H1 (cell line): ENCODE data around the gene PLCB4. TPM values are rescaled to one million over a fixed set of nuclear protein-coding genes. Genes with fewer than 3 reads are reported as not detected.

Source experiments
- CTCF ChIA-PET: fragments of 300-600 bp; sonication (Branson Sonifier 250); formaldehyde crosslinking; loops from one replicate; lab custom pipeline; 2021; ENCODE audit not compliant: partially characterized antibody; lab: Charles Lee
- POLR2A ChIA-PET: fragments of 300-600 bp; sonication (Branson Sonifier 250); formaldehyde crosslinking; loops from one replicate; lab custom pipeline; 2021; ENCODE audit warnings: inconsistent platforms; ENCODE audit not compliant: partially characterized antibody; lab: Charles Lee
- DNase-seq, 2 experiments: peaks; one replicate each; pipeline versions ENCODE4 v3.0.0 to v3.0.0-alpha.2; 2010 to 2022; ENCODE audit warnings: low spot score in 2 of 2, low read depth in 1 of 2, mixed read lengths in 1 of 2
- FAIRE-seq: peaks from 2 replicates; lab custom pipeline; 2011; peaks lifted over from hg19 to GRCh38; lab: Jason Lieb, UNC
- H2AFZ ChIP-seq: 2 replicates; pipeline ENCODE4 v1.8.1; 2012; ENCODE audit warnings: low read length, inconsistent platforms
- H2AK5ac ChIP-seq: 2 replicates; pipeline ENCODE4 v1.6.1; 2013; ENCODE audit warnings: low read depth, low read length
- H2BK120ac ChIP-seq: replicated peaks from 2 replicates; pipeline ENCODE3; 2013; ENCODE audit warnings: low read depth, low read length, inconsistent platforms
- H2BK12ac ChIP-seq: 2 replicates; pipeline ENCODE4 v1.6.1; 2013; ENCODE audit warnings: low read depth, low read length
- H2BK15ac ChIP-seq: 2 replicates; pipeline ENCODE4 v1.6.1; 2013; ENCODE audit warnings: low read length
- H2BK20ac ChIP-seq: 2 replicates; pipeline ENCODE4 v1.6.1; 2013; ENCODE audit warnings: low read length
- H2BK5ac ChIP-seq: 2 replicates; pipeline ENCODE4 v1.6.1; 2013; ENCODE audit warnings: low read depth, low read length
- H3K14ac ChIP-seq: 2 replicates; pipeline ENCODE4 v1.6.1; 2013; ENCODE audit warnings: inconsistent platforms; ENCODE audit not compliant: insufficient read length
- H3K18ac ChIP-seq: 2 replicates; pipeline ENCODE4 v1.6.1; 2013; ENCODE audit warnings: low read length; ENCODE audit errors: extremely low read depth
- H3K23ac ChIP-seq: 2 replicates; pipeline ENCODE4 v1.6.1; 2013; ENCODE audit warnings: inconsistent platforms; ENCODE audit not compliant: insufficient read length
- H3K23me2 ChIP-seq: 2 replicates; pipeline ENCODE4 v1.6.1; 2013; ENCODE audit warnings: low read depth, low read length
- H3K27ac ChIP-seq: 2 replicates; pipeline ENCODE4 v1.6.1; 2011; ENCODE audit warnings: low read depth, low read length, inconsistent platforms
- H3K27me3 ChIP-seq, 4 experiments: replicated peaks in 1 of 4; 1 replicate in 1 of 4; 2 replicates in 3 of 4; pipeline versions ENCODE4 v1.6.1 to v1.8.1; 2011 to 2013; ENCODE audit warnings: low read length in 3 of 4, mild to moderate bottlenecking in 3 of 4, inconsistent platforms in 2 of 4, mixed read lengths in 2 of 4, moderate library complexity in 1 of 4; ENCODE audit not compliant: control insufficient read depth in 3 of 4, insufficient read depth in 3 of 4; ENCODE audit errors: extremely low read depth in 1 of 4
- H3K36me3 ChIP-seq, 4 experiments: 2 replicates each; pipeline versions ENCODE4 v1.6.1 to v1.8.1; 2011 to 2013; ENCODE audit warnings: mild to moderate bottlenecking in 4 of 4, low read length in 3 of 4, moderate library complexity in 2 of 4, control low read depth in 1 of 4, inconsistent platforms in 1 of 4; ENCODE audit not compliant: insufficient read depth in 4 of 4, control insufficient read depth in 2 of 4
- H3K4ac ChIP-seq: replicated peaks from 2 replicates; pipeline ENCODE3; 2013; ENCODE audit warnings: low read length, low read depth, mixed read lengths, inconsistent platforms; ENCODE audit not compliant: insufficient read length
- H3K4me1 ChIP-seq, 4 experiments: replicated peaks in 1 of 4; 1 replicate in 1 of 4; 2 replicates in 3 of 4; pipeline versions ENCODE4 v1.6.1 to v1.8.1; 2011 to 2013; ENCODE audit warnings: low read length in 3 of 4, inconsistent platforms in 2 of 4, mixed read lengths in 1 of 4; ENCODE audit not compliant: insufficient read depth in 4 of 4, control insufficient read depth in 3 of 4
- H3K4me2 ChIP-seq, 2 experiments: 2 replicates each; pipeline versions ENCODE4 v1.6.1 to v1.8.1; 2011 to 2013; ENCODE audit warnings: low read depth in 2 of 2, low read length in 2 of 2, control low read depth in 1 of 2, inconsistent platforms in 1 of 2, mild to moderate bottlenecking in 1 of 2; ENCODE audit not compliant: insufficient read depth in 1 of 2
- H3K4me3 ChIP-seq, 4 experiments: fragments of 200-600, 300-600 bp in 1 of 4; sonication (generic), shearing (Covaris generic), sonication (Bioruptor Twin) in 1 of 4; 2 replicates each; pipeline versions ENCODE4 v1.5.1 to v1.8.1; 2011 to 2016; ENCODE audit warnings: low read length in 4 of 4, low read depth in 3 of 4, control low read depth in 2 of 4, inconsistent platforms in 2 of 4, mild to moderate bottlenecking in 2 of 4, mixed read lengths in 1 of 4, moderate library complexity in 1 of 4; ENCODE audit not compliant: insufficient read depth in 2 of 4; ENCODE audit errors: extremely low read depth in 1 of 4
- H3K56ac ChIP-seq: replicated peaks from 2 replicates; pipeline ENCODE3; 2013; ENCODE audit warnings: low read depth, mild to moderate bottlenecking, mixed read lengths, low read length, inconsistent platforms; ENCODE audit not compliant: insufficient read length
- H3K79me1 ChIP-seq: 2 replicates; pipeline ENCODE4 v1.6.1; 2013; ENCODE audit warnings: low read depth, low read length, control low read depth
- H3K79me2 ChIP-seq, 2 experiments: 2 replicates each; pipeline versions ENCODE4 v1.6.1 to v1.8.1; 2012 to 2013; ENCODE audit warnings: low read length in 2 of 2, mild to moderate bottlenecking in 2 of 2, inconsistent platforms in 1 of 2; ENCODE audit not compliant: insufficient read depth in 2 of 2, control insufficient read depth in 1 of 2
- H3K9ac ChIP-seq, 4 experiments: replicated peaks in 1 of 4; 1 replicate in 1 of 4; 2 replicates in 3 of 4; pipeline versions ENCODE4 v1.6.1 to v1.8.1; 2011 to 2013; ENCODE audit warnings: low read depth in 3 of 4, low read length in 3 of 4, control low read depth in 2 of 4, mild to moderate bottlenecking in 2 of 4, moderate library complexity in 2 of 4, inconsistent platforms in 1 of 4; ENCODE audit errors: extremely low read depth in 1 of 4
- H3K9me3 ChIP-seq, 2 experiments: 2 replicates each; pipeline versions ENCODE4 v1.6.1 to v1.8.1; 2012 to 2013; ENCODE audit warnings: mild to moderate bottlenecking in 2 of 2, moderate library complexity in 2 of 2, control low read depth in 1 of 2, inconsistent platforms in 1 of 2, low read depth in 1 of 2, low read length in 1 of 2, mixed read lengths in 1 of 2; ENCODE audit not compliant: insufficient read depth in 2 of 2
- H4K20me1 ChIP-seq, 2 experiments: replicated peaks in 1 of 2; 2 replicates each; pipeline versions ENCODE3 to v1.8.1; 2011 to 2013; ENCODE audit warnings: inconsistent platforms in 2 of 2, low read length in 2 of 2, mild to moderate bottlenecking in 1 of 2; ENCODE audit not compliant: insufficient read depth in 2 of 2, control insufficient read depth in 1 of 2
- H4K5ac ChIP-seq: 2 replicates; pipeline ENCODE4 v1.6.1; 2013; ENCODE audit warnings: low read length, low read depth, mixed read lengths, inconsistent platforms; ENCODE audit not compliant: insufficient read length
- H4K8ac ChIP-seq: 2 replicates; pipeline ENCODE4 v1.8.0; 2013; ENCODE audit warnings: mild to moderate bottlenecking, moderate library complexity, low read length, inconsistent platforms; ENCODE audit not compliant: insufficient read depth; ENCODE audit errors: extremely low read depth
- H4K91ac ChIP-seq: replicated peaks from 2 replicates; pipeline ENCODE3; 2013; ENCODE audit warnings: low read length, mixed read lengths, inconsistent platforms; ENCODE audit not compliant: insufficient read length
- ASH2L ChIP-seq: fragments of 200-600, 300-600 bp; sonication (generic); IDR thresholded peaks from one replicate; pipeline ENCODE4 v1.7.1; 2017; ENCODE audit warnings: low read length
- CHD1 ChIP-seq: IDR thresholded peaks from 2 replicates; pipeline ENCODE4 v1.6.1; 2012; ENCODE audit warnings: low read depth, low read length, improper control_type of control experiment
- CTBP2 ChIP-seq: IDR thresholded peaks from 2 replicates; pipeline ENCODE4 v1.7.0; 2011; ENCODE audit warnings: borderline replicate concordance, mild to moderate bottlenecking, moderate library complexity, mixed read lengths, low read length; ENCODE audit not compliant: insufficient read depth, insufficient read length
- GABPA ChIP-seq: IDR thresholded peaks from 2 replicates; pipeline ENCODE4 v1.6.1; 2011; ENCODE audit warnings: mild to moderate bottlenecking, low read length, moderate library complexity, borderline replicate concordance; ENCODE audit not compliant: insufficient read depth
- PHF8 ChIP-seq: fragments of 200-600 bp; sonication (generic); conservative IDR thresholded peaks from 2 replicates; pipeline ENCODE4 v1.7.1; 2012; ENCODE audit warnings: low read depth, mild to moderate bottlenecking, inconsistent platforms, low read length, moderate library complexity
- POLR2A ChIP-seq, 2 experiments: IDR thresholded peaks; 1 replicate in 1 of 2; 2 replicates in 1 of 2; pipeline ENCODE4 v1.6.1; 2011; ENCODE audit warnings: low read depth in 2 of 2, low read length in 2 of 2, mild to moderate bottlenecking in 2 of 2; ENCODE audit errors: control extremely low read depth in 1 of 2
- RBBP5 ChIP-seq: IDR thresholded peaks from 2 replicates; pipeline ENCODE4 v1.7.1; 2012; ENCODE audit warnings: low read depth, mild to moderate bottlenecking, inconsistent platforms, low read length, moderate library complexity, borderline replicate concordance
- RXRA ChIP-seq: IDR thresholded peaks from 2 replicates; pipeline ENCODE4 v1.6.1; 2011; ENCODE audit warnings: low read depth, mild to moderate bottlenecking, low read length, moderate library complexity; ENCODE audit not compliant: insufficient read depth
- SIRT6 ChIP-seq: IDR thresholded peaks from one replicate; pipeline ENCODE4 v1.7.1; 2012; ENCODE audit warnings: low read length, inconsistent platforms
- TAF7 ChIP-seq: optimal IDR thresholded peaks from 2 replicates; pipeline ENCODE3; 2011; ENCODE audit warnings: low read depth, mild to moderate bottlenecking, inconsistent platforms, low read length, moderate library complexity, borderline replicate concordance
- TBP ChIP-seq: IDR thresholded peaks from 2 replicates; pipeline ENCODE4 v1.6.1; 2011; ENCODE audit warnings: low read depth, low read length, improper control_type of control experiment
- YY1 ChIP-seq: IDR thresholded peaks from 2 replicates; pipeline ENCODE4 v1.6.1; 2011; ENCODE audit warnings: low read depth, mild to moderate bottlenecking, low read length
- polyA plus RNA-seq, 7 experiments: library from polyadenylated mRNA; depleted of rRNA in 3 of 7; stranded (reverse) in 5 of 7; unstranded in 2 of 7; fragments of >200 nt in 5 of 7; fragments of 200-250 nt in 2 of 7; gene quantifications; 1 replicate in 5 of 7; 2 replicates in 1 of 7; 4 replicates in 1 of 7; pipeline versions ENCODE4 v1.2.1 to v1.2.3, GENCODE V29; 2011 to 2013; ENCODE audit warnings: missing spikeins in 2 of 7, mixed read lengths in 2 of 7
- total RNA-seq: library from RNA; stranded (reverse); fragmentation: NEBNext Ultra II Directional; extraction: Animal tissue kit (Norgen Biotek cat#: 25700); gene quantifications from 2 replicates; pipeline ENCODE4 v1.2.1, GENCODE V29; 2021

The PLCB4 gene
- total and polyA plus RNA-seq, 2 of the 8 experiments (the other 6 are each of a cell fraction or from before 2014, with no cell fraction given): 3.2 to 14.1 TPM

DNA sequence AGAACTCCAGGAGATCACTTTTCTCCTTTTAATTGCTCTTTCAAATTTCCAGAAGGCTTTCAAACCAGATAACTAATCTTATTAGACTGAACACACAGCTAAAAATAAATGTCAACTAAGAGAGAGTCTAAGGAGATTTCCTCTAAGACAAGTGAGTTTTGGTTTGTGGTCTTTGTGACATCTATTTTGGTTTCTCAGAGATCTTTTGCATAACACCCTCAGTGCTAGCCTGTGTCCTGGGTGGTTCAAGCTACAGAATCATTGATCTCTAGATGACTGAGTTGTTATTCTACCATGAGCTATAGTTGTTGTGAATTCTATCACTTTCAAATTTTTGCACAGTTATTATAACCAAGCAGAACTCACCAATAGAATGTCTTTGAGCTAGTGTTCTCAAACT, 49.1 kb upstream of the PLCB4 start:
- no peak overlapping the region for H3K56ac ChIP-seq
- FAIRE-seq (no peak), DNase-seq (no peak)
- no peak overlapping the region for H2BK5ac ChIP-seq
- CTCF ChIA-PET: interaction anchor here (0.9 to 1.2 kb wide), 2 partner anchors 26 to 210 kb away, joined by 3 read pairs; no protein-coding TSS in a partner anchor
- no peak overlapping the region for H4K5ac ChIP-seq
- H4K8ac ChIP-seq: no peak overlapping the region
- H3K79me2 ChIP-seq: no peaks in the 10 kb centered on the region
- no peak overlapping the region for H2BK20ac ChIP-seq
- H4K91ac ChIP-seq: no peak overlapping the region
- no peak for TF ChIP-seq SIRT6
- TF ChIP-seq RXRA: no peak
- no peak for TF ChIP-seq GABPA
- no peak for TF ChIP-seq RBBP5
- no peak for TF ChIP-seq CHD1
- TF ChIP-seq CTBP2: no peak
- no peak for TF ChIP-seq PHF8
- no peak for TF ChIP-seq YY1
- no peak for TF ChIP-seq POLR2A (IDR thresholded peaks at IDR 0.05; ENCODE audit: control extremely low read depth in 1 of 2, low read depth in 2 of 2, low read length in 2 of 2)
- TF ChIP-seq ASH2L: no peak
- no peak for TF ChIP-seq TBP
- TF ChIP-seq TAF7: no peak
- H4K20me1 ChIP-seq: no peaks in the 10 kb centered on the region
- H3K4me2 ChIP-seq: no peak overlapping the region; a peak in 1 of 4 replicates
- H3K4ac ChIP-seq: no peak overlapping the region
- H2AFZ ChIP-seq: no peak overlapping the region
- no peaks in the 10 kb centered on the region for H3K79me1 ChIP-seq
- H3K23me2 ChIP-seq: no peaks in the 10 kb centered on the region
- H3K14ac ChIP-seq: no peak overlapping the region
- H3K27ac ChIP-seq: no peak overlapping the region
- no peak overlapping the region for H3K18ac ChIP-seq
- no peaks in the 10 kb centered on the region for H3K27me3 ChIP-seq
- no peak overlapping the region for H3K9ac ChIP-seq
- POLR2A ChIA-PET: interaction anchor here (0.7 kb wide), 1 partner anchor 303 kb away, joined by 3 read pairs; no protein-coding TSS in a partner anchor
- no peak overlapping the region for H3K23ac ChIP-seq
- no peak overlapping the region for H2BK120ac ChIP-seq
- H3K36me3 ChIP-seq: no peaks in the 10 kb centered on the region
- no peak overlapping the region for H3K4me3 ChIP-seq
- H2BK15ac ChIP-seq: no peak overlapping the region
- no peaks in the 10 kb centered on the region for H3K9me3 ChIP-seq
- peaks cover 0 to 20% (median 15%) of the 10 kb centered on the region in 4 experiments; a peak in 5 of 7 replicates for H3K4me1 ChIP-seq
- no peak overlapping the region for H2AK5ac ChIP-seq
- no peak overlapping the region for H2BK12ac ChIP-seq
